H1 (cell line): ENCODE results near the gene GSC. TPM values are rescaled to one million over a fixed set of nuclear protein-coding genes. Genes with fewer than 3 reads are reported as not detected.

Experiments
- CTCF ChIA-PET: fragments of 300-600 bp; sonication (Branson Sonifier 250); formaldehyde crosslinking; loops from one replicate; lab custom pipeline; 2021; ENCODE audit not compliant: partially characterized antibody; lab: Charles Lee
- POLR2A ChIA-PET: fragments of 300-600 bp; sonication (Branson Sonifier 250); formaldehyde crosslinking; loops from one replicate; lab custom pipeline; 2021; ENCODE audit warnings: inconsistent platforms; ENCODE audit not compliant: partially characterized antibody; lab: Charles Lee
- DNase-seq, 2 experiments: peaks; one replicate each; pipeline versions ENCODE4 v3.0.0 to v3.0.0-alpha.2; 2010 to 2022; ENCODE audit warnings: low spot score in 2 of 2, low read depth in 1 of 2, mixed read lengths in 1 of 2
- FAIRE-seq: peaks from 2 replicates; lab custom pipeline; 2011; peaks lifted over from hg19 to GRCh38; lab: Jason Lieb, UNC
- H2AFZ ChIP-seq: 2 replicates; pipeline ENCODE4 v1.8.1; 2012; ENCODE audit warnings: low read length, inconsistent platforms
- H2AK5ac ChIP-seq: 2 replicates; pipeline ENCODE4 v1.6.1; 2013; ENCODE audit warnings: low read depth, low read length
- H2BK120ac ChIP-seq: replicated peaks from 2 replicates; pipeline ENCODE3; 2013; ENCODE audit warnings: low read depth, low read length, inconsistent platforms
- H2BK12ac ChIP-seq: 2 replicates; pipeline ENCODE4 v1.6.1; 2013; ENCODE audit warnings: low read depth, low read length
- H2BK15ac ChIP-seq: 2 replicates; pipeline ENCODE4 v1.6.1; 2013; ENCODE audit warnings: low read length
- H2BK20ac ChIP-seq: 2 replicates; pipeline ENCODE4 v1.6.1; 2013; ENCODE audit warnings: low read length
- H2BK5ac ChIP-seq: 2 replicates; pipeline ENCODE4 v1.6.1; 2013; ENCODE audit warnings: low read depth, low read length
- H3K14ac ChIP-seq: 2 replicates; pipeline ENCODE4 v1.6.1; 2013; ENCODE audit warnings: inconsistent platforms; ENCODE audit not compliant: insufficient read length
- H3K18ac ChIP-seq: 2 replicates; pipeline ENCODE4 v1.6.1; 2013; ENCODE audit warnings: low read length; ENCODE audit errors: extremely low read depth
- H3K23ac ChIP-seq: 2 replicates; pipeline ENCODE4 v1.6.1; 2013; ENCODE audit warnings: inconsistent platforms; ENCODE audit not compliant: insufficient read length
- H3K23me2 ChIP-seq: 2 replicates; pipeline ENCODE4 v1.6.1; 2013; ENCODE audit warnings: low read depth, low read length
- H3K27ac ChIP-seq: 2 replicates; pipeline ENCODE4 v1.6.1; 2011; ENCODE audit warnings: low read depth, low read length, inconsistent platforms
- H3K27me3 ChIP-seq, 4 experiments: replicated peaks in 1 of 4; 1 replicate in 1 of 4; 2 replicates in 3 of 4; pipeline versions ENCODE4 v1.6.1 to v1.8.1; 2011 to 2013; ENCODE audit warnings: low read length in 3 of 4, mild to moderate bottlenecking in 3 of 4, inconsistent platforms in 2 of 4, mixed read lengths in 2 of 4, moderate library complexity in 1 of 4; ENCODE audit not compliant: control insufficient read depth in 3 of 4, insufficient read depth in 3 of 4; ENCODE audit errors: extremely low read depth in 1 of 4
- H3K36me3 ChIP-seq, 4 experiments: 2 replicates each; pipeline versions ENCODE4 v1.6.1 to v1.8.1; 2011 to 2013; ENCODE audit warnings: mild to moderate bottlenecking in 4 of 4, low read length in 3 of 4, moderate library complexity in 2 of 4, control low read depth in 1 of 4, inconsistent platforms in 1 of 4; ENCODE audit not compliant: insufficient read depth in 4 of 4, control insufficient read depth in 2 of 4
- H3K4ac ChIP-seq: replicated peaks from 2 replicates; pipeline ENCODE3; 2013; ENCODE audit warnings: low read length, low read depth, mixed read lengths, inconsistent platforms; ENCODE audit not compliant: insufficient read length
- H3K4me1 ChIP-seq, 4 experiments: replicated peaks in 1 of 4; 1 replicate in 1 of 4; 2 replicates in 3 of 4; pipeline versions ENCODE4 v1.6.1 to v1.8.1; 2011 to 2013; ENCODE audit warnings: low read length in 3 of 4, inconsistent platforms in 2 of 4, mixed read lengths in 1 of 4; ENCODE audit not compliant: insufficient read depth in 4 of 4, control insufficient read depth in 3 of 4
- H3K4me2 ChIP-seq, 2 experiments: 2 replicates each; pipeline versions ENCODE4 v1.6.1 to v1.8.1; 2011 to 2013; ENCODE audit warnings: low read depth in 2 of 2, low read length in 2 of 2, control low read depth in 1 of 2, inconsistent platforms in 1 of 2, mild to moderate bottlenecking in 1 of 2; ENCODE audit not compliant: insufficient read depth in 1 of 2
- H3K4me3 ChIP-seq, 4 experiments: fragments of 200-600, 300-600 bp in 1 of 4; sonication (generic), shearing (Covaris generic), sonication (Bioruptor Twin) in 1 of 4; 2 replicates each; pipeline versions ENCODE4 v1.5.1 to v1.8.1; 2011 to 2016; ENCODE audit warnings: low read length in 4 of 4, low read depth in 3 of 4, control low read depth in 2 of 4, inconsistent platforms in 2 of 4, mild to moderate bottlenecking in 2 of 4, mixed read lengths in 1 of 4, moderate library complexity in 1 of 4; ENCODE audit not compliant: insufficient read depth in 2 of 4; ENCODE audit errors: extremely low read depth in 1 of 4
- H3K56ac ChIP-seq: replicated peaks from 2 replicates; pipeline ENCODE3; 2013; ENCODE audit warnings: low read depth, mild to moderate bottlenecking, mixed read lengths, low read length, inconsistent platforms; ENCODE audit not compliant: insufficient read length
- H3K79me1 ChIP-seq: 2 replicates; pipeline ENCODE4 v1.6.1; 2013; ENCODE audit warnings: low read depth, low read length, control low read depth
- H3K79me2 ChIP-seq, 2 experiments: 2 replicates each; pipeline versions ENCODE4 v1.6.1 to v1.8.1; 2012 to 2013; ENCODE audit warnings: low read length in 2 of 2, mild to moderate bottlenecking in 2 of 2, inconsistent platforms in 1 of 2; ENCODE audit not compliant: insufficient read depth in 2 of 2, control insufficient read depth in 1 of 2
- H3K9ac ChIP-seq, 4 experiments: replicated peaks in 1 of 4; 1 replicate in 1 of 4; 2 replicates in 3 of 4; pipeline versions ENCODE4 v1.6.1 to v1.8.1; 2011 to 2013; ENCODE audit warnings: low read depth in 3 of 4, low read length in 3 of 4, control low read depth in 2 of 4, mild to moderate bottlenecking in 2 of 4, moderate library complexity in 2 of 4, inconsistent platforms in 1 of 4; ENCODE audit errors: extremely low read depth in 1 of 4
- H3K9me3 ChIP-seq, 2 experiments: 2 replicates each; pipeline versions ENCODE4 v1.6.1 to v1.8.1; 2012 to 2013; ENCODE audit warnings: mild to moderate bottlenecking in 2 of 2, moderate library complexity in 2 of 2, control low read depth in 1 of 2, inconsistent platforms in 1 of 2, low read depth in 1 of 2, low read length in 1 of 2, mixed read lengths in 1 of 2; ENCODE audit not compliant: insufficient read depth in 2 of 2
- H4K20me1 ChIP-seq, 2 experiments: replicated peaks in 1 of 2; 2 replicates each; pipeline versions ENCODE3 to v1.8.1; 2011 to 2013; ENCODE audit warnings: inconsistent platforms in 2 of 2, low read length in 2 of 2, mild to moderate bottlenecking in 1 of 2; ENCODE audit not compliant: insufficient read depth in 2 of 2, control insufficient read depth in 1 of 2
- H4K5ac ChIP-seq: 2 replicates; pipeline ENCODE4 v1.6.1; 2013; ENCODE audit warnings: low read length, low read depth, mixed read lengths, inconsistent platforms; ENCODE audit not compliant: insufficient read length
- H4K8ac ChIP-seq: 2 replicates; pipeline ENCODE4 v1.8.0; 2013; ENCODE audit warnings: mild to moderate bottlenecking, moderate library complexity, low read length, inconsistent platforms; ENCODE audit not compliant: insufficient read depth; ENCODE audit errors: extremely low read depth
- H4K91ac ChIP-seq: replicated peaks from 2 replicates; pipeline ENCODE3; 2013; ENCODE audit warnings: low read length, mixed read lengths, inconsistent platforms; ENCODE audit not compliant: insufficient read length
- ASH2L ChIP-seq: fragments of 200-600, 300-600 bp; sonication (generic); IDR thresholded peaks from one replicate; pipeline ENCODE4 v1.7.1; 2017; ENCODE audit warnings: low read length
- CBX8 ChIP-seq: fragments of 300-800, 300-1000 bp; sonication (generic); IDR thresholded peaks from 2 replicates; pipeline ENCODE4 v1.7.1; 2016; ENCODE audit warnings: low read depth, low read length, borderline replicate concordance
- CHD2 ChIP-seq: IDR thresholded peaks from 2 replicates; pipeline ENCODE4 v1.6.1; 2012; ENCODE audit warnings: low read length, improper control_type of control experiment
- EGR1 ChIP-seq: IDR thresholded peaks from 2 replicates; pipeline ENCODE4 v1.6.1; 2011; ENCODE audit warnings: low read depth, low read length, borderline replicate concordance
- GABPA ChIP-seq: IDR thresholded peaks from 2 replicates; pipeline ENCODE4 v1.6.1; 2011; ENCODE audit warnings: mild to moderate bottlenecking, low read length, moderate library complexity, borderline replicate concordance; ENCODE audit not compliant: insufficient read depth
- GTF2F1 ChIP-seq: IDR thresholded peaks from 2 replicates; pipeline ENCODE4 v1.6.1; 2012; ENCODE audit warnings: low read depth, low read length, improper control_type of control experiment, borderline replicate concordance
- HDAC2 ChIP-seq, 2 experiments: fragments of 300-600 bp in 1 of 2; sonication (generic) in 1 of 2; IDR thresholded peaks; 2 replicates each; pipeline ENCODE4 v1.6.1; 2011 to 2012; ENCODE audit warnings: low read depth in 2 of 2, low read length in 2 of 2, mild to moderate bottlenecking in 2 of 2, moderate library complexity in 2 of 2, borderline replicate concordance in 1 of 2, inconsistent platforms in 1 of 2
- KDM5A ChIP-seq: fragments of 200-600 bp; IDR thresholded peaks from 2 replicates; pipeline ENCODE4 v1.7.1; 2012; ENCODE audit warnings: mild to moderate bottlenecking, low read length, inconsistent platforms, mixed read lengths
- NANOG ChIP-seq: IDR thresholded peaks from 2 replicates; pipeline ENCODE4 v1.6.1; 2011; ENCODE audit warnings: low read length, low read depth, mild to moderate bottlenecking, inconsistent platforms; ENCODE audit not compliant: insufficient read depth, poor library complexity, severe bottlenecking
- NRF1 ChIP-seq: IDR thresholded peaks from 2 replicates; pipeline ENCODE4 v1.6.1; 2011; ENCODE audit warnings: mild to moderate bottlenecking, low read depth, low read length, improper control_type of control experiment
- POLR2A ChIP-seq, 2 experiments: IDR thresholded peaks; 1 replicate in 1 of 2; 2 replicates in 1 of 2; pipeline ENCODE4 v1.6.1; 2011; ENCODE audit warnings: low read depth in 2 of 2, low read length in 2 of 2, mild to moderate bottlenecking in 2 of 2; ENCODE audit errors: control extremely low read depth in 1 of 2
- SUZ12 ChIP-seq: fragments of 200-600 bp; sonication (generic); IDR thresholded peaks from 2 replicates; pipeline ENCODE4 v1.6.1; 2012; ENCODE audit warnings: mild to moderate bottlenecking, inconsistent platforms, low read length, moderate library complexity, mixed read lengths
- WGBS, 2 experiments: shearing (Covaris generic) in 1 of 2; methylation state at CpG; one replicate each; pipeline versions ENCODE4 v1.1.6 to v1.1.7; 2013 to 2015; ENCODE audit warnings: low lambda C conversion rate in 2 of 2, mixed read lengths in 2 of 2, inconsistent platforms in 1 of 2, low coverage in 1 of 2, missing lambda C conversion rate in 1 of 2; ENCODE audit not compliant: insufficient replicate concordance in 2 of 2, insufficient coverage in 1 of 2, insufficient read length in 1 of 2; ENCODE audit errors: extremely low coverage in 1 of 2, missing lambda C conversion rate in 1 of 2; 5-methylcytosine and 5-hydroxymethylcytosine counted together
- polyA plus RNA-seq, 7 experiments: library from polyadenylated mRNA; depleted of rRNA in 3 of 7; stranded (reverse) in 5 of 7; unstranded in 2 of 7; fragments of >200 nt in 5 of 7; fragments of 200-250 nt in 2 of 7; gene quantifications; 1 replicate in 5 of 7; 2 replicates in 1 of 7; 4 replicates in 1 of 7; pipeline versions ENCODE4 v1.2.1 to v1.2.3, GENCODE V29; 2011 to 2013; ENCODE audit warnings: missing spikeins in 2 of 7, mixed read lengths in 2 of 7
- total RNA-seq: library from RNA; stranded (reverse); fragmentation: NEBNext Ultra II Directional; extraction: Animal tissue kit (Norgen Biotek cat#: 25700); gene quantifications from 2 replicates; pipeline ENCODE4 v1.2.1, GENCODE V29; 2021
- TF ChIP-seq, protein P1 (sequence below): IDR thresholded peaks from 2 replicates; pipeline ENCODE4 v1.6.1; 2011; ENCODE audit warnings: low read length, improper control_type of control experiment

The GSC gene
- total and polyA plus RNA-seq, 2 of the 8 experiments (the other 6 are each of a cell fraction or from before 2014, with no cell fraction given): 0.17 to 0.54 TPM

DNA sequence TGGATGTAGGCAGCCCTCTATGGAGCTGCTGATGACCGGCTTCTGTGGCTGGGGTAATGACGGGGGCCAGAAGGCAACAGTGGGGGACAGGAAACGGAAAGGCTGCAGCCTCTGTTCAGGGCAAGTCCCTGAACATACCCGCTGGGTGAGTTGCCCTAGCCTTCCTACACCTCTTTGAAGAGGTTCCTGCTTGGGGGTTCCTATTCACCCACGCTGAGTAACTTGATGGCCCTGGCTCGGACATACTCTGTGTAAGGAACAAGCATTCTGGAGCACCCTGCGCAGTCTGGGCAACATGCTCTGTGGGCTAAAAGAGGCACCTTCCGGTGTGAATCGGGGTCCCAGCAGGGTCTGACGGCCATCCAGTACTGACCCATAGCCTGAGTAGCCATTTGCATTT is 17.7 kb upstream of the GSC start:
- no peaks in the 10 kb centered on the region; a peak in 1 of 7 replicates for H3K4me1 ChIP-seq
- H3K27ac ChIP-seq: no peak overlapping the region
- H3K14ac ChIP-seq: no peak overlapping the region
- no peak overlapping the region for H3K4me3 ChIP-seq
- no peaks in the 10 kb centered on the region for H4K20me1 ChIP-seq
- H3K9me3 ChIP-seq: no peaks in the 10 kb centered on the region
- 0 out of 7 replicates have a peak, but pooled peaks cover 0 to 2% (median 0%) of the 10 kb centered on the region in 4 experiments for H3K27me3 ChIP-seq
- H4K5ac ChIP-seq: no peak overlapping the region
- H2BK12ac ChIP-seq: no peak overlapping the region
- no peak overlapping the region for H3K4me2 ChIP-seq
- H3K79me2 ChIP-seq: no peaks in the 10 kb centered on the region
- no peak overlapping the region for H4K91ac ChIP-seq
- H3K18ac ChIP-seq: no peak overlapping the region
- H3K9ac ChIP-seq: no peak overlapping the region
- ChIA-PET POLR2A (no interaction called here), CTCF (interaction anchor here (1.4 kb wide), 2 partner anchors 98 to 645 kb away, joined by 4 to 7 read pairs; no protein-coding TSS in a partner anchor)
- H3K23me2 ChIP-seq: no peaks in the 10 kb centered on the region
- no peak overlapping the region for H3K23ac ChIP-seq
- H3K79me1 ChIP-seq: no peaks in the 10 kb centered on the region
- H3K4ac ChIP-seq: no peak overlapping the region
- H2BK120ac ChIP-seq: no peak overlapping the region
- H4K8ac ChIP-seq: no peak overlapping the region
- DNase-seq: no peak
- no peak overlapping the region for H2BK5ac ChIP-seq
- FAIRE-seq: no peak
- no peak overlapping the region for H3K56ac ChIP-seq
- no peak overlapping the region for H2BK15ac ChIP-seq
- H2AFZ ChIP-seq: no peak overlapping the region
- 92% methylated on average over 10 of the region's 10 CpGs; no CpG with 5 or more reads in 1 of the 2 experiments for WGBS, 2 experiments
- H2BK20ac ChIP-seq: no peak overlapping the region
- no peaks in the 10 kb centered on the region for H3K36me3 ChIP-seq
- H2AK5ac ChIP-seq: no peak overlapping the region
- TF ChIP-seq NRF1 (no peak), GTF2F1 (no peak), EGR1 (no peak), CHD2 (no peak), CBX8 (no peak), HDAC2 (IDR thresholded peaks at IDR 0.05; ENCODE audit: borderline replicate concordance in 1 of 2, low read depth in 2 of 2, low read length in 2 of 2) (no peak), SUZ12 (no peak), NANOG (no peak), POLR2A (IDR thresholded peaks at IDR 0.05; ENCODE audit: control extremely low read depth in 1 of 2, low read depth in 2 of 2, low read length in 2 of 2) (no peak), KDM5A (no peak), ASH2L (no peak), GABPA (no peak)
- TF ChIP-seq, protein P1, sequence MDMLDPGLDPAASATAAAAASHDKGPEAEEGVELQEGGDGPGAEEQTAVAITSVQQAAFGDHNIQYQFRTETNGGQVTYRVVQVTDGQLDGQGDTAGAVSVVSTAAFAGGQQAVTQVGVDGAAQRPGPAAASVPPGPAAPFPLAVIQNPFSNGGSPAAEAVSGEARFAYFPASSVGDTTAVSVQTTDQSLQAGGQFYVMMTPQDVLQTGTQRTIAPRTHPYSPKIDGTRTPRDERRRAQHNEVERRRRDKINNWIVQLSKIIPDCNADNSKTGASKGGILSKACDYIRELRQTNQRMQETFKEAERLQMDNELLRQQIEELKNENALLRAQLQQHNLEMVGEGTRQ: no peak
